Liver (tissue), 3 donors: ENCODE data around the gene CD164.

Experiments used
- EGR1 ChIP-seq, 2 donors: IDR thresholded peaks; 2 replicates each; pipeline ENCODE4 v1.6.1; 2016 to 2018; ENCODE audit warnings: antibody characterized with exemption in 2 of 2, low read depth in 2 of 2
- RAD21 ChIP-seq, 2 donors: IDR thresholded peaks; 2 replicates each; pipeline ENCODE4 v1.6.1; 2016; ENCODE audit warnings: antibody characterized with exemption in 2 of 2, mild to moderate bottlenecking in 2 of 2
- REST ChIP-seq: IDR thresholded peaks from 2 replicates; pipeline ENCODE4 v1.6.1; 2016; ENCODE audit warnings: antibody characterized with exemption, mild to moderate bottlenecking
- SP1 ChIP-seq: IDR thresholded peaks from 2 replicates; pipeline ENCODE4 v1.6.1; 2018; ENCODE audit warnings: antibody characterized with exemption, mild to moderate bottlenecking
- TAF1 ChIP-seq: conservative IDR thresholded peaks from 2 replicates; pipeline ENCODE4 v1.6.1; 2016; ENCODE audit warnings: antibody characterized with exemption, mild to moderate bottlenecking
- ZBTB33 ChIP-seq: IDR thresholded peaks from 2 replicates; pipeline ENCODE4 v1.6.1; 2016; ENCODE audit warnings: antibody characterized with exemption
- TF ChIP-seq, protein P1 (sequence below): fragments of 150-350 bp; IDR thresholded peaks from 2 replicates; pipeline ENCODE4 v1.5.1; 2017; ENCODE audit warnings: improper control_type of control experiment, low read depth, low read length; ENCODE audit not compliant: missing input control
- donor health status: healthy.
- donor health status: healthy.

- TF ChIP-seq, protein P1, sequence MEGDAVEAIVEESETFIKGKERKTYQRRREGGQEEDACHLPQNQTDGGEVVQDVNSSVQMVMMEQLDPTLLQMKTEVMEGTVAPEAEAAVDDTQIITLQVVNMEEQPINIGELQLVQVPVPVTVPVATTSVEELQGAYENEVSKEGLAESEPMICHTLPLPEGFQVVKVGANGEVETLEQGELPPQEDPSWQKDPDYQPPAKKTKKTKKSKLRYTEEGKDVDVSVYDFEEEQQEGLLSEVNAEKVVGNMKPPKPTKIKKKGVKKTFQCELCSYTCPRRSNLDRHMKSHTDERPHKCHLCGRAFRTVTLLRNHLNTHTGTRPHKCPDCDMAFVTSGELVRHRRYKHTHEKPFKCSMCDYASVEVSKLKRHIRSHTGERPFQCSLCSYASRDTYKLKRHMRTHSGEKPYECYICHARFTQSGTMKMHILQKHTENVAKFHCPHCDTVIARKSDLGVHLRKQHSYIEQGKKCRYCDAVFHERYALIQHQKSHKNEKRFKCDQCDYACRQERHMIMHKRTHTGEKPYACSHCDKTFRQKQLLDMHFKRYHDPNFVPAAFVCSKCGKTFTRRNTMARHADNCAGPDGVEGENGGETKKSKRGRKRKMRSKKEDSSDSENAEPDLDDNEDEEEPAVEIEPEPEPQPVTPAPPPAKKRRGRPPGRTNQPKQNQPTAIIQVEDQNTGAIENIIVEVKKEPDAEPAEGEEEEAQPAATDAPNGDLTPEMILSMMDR = no peak
- TF ChIP-seq ZBTB33 (no peak), RAD21 (IDR thresholded peaks at IDR 0.05) (no peak), REST (no peak), EGR1 (IDR thresholded peaks at IDR 0.05; ENCODE audit: low read depth in 2 of 2) (no peak), TAF1 (no peak), SP1 (no peak)
Observed at GRCh38 chr6:109372130-109372529, 10.1 kb downstream of the CD164 start.
